IgD-negative memory B cell (primary cell): ENCODE data around the gene TBC1D22A. TPM values are rescaled to one million over a fixed set of nuclear protein-coding genes. Genes with fewer than 3 reads are reported as not detected.

Experiments used
- H3K27ac Mint-ChIP-seq, 3 donors: one replicate each; pipeline ENCODE4 v1.8.0; 2020 to 2022; ENCODE audit warnings: mild to moderate bottlenecking in 3 of 3, mixed read lengths in 3 of 3, moderate library complexity in 1 of 3
- H3K27me3 Mint-ChIP-seq: one replicate; pipeline ENCODE4 v1.8.0; 2021; ENCODE audit warnings: mixed read lengths
- H3K36me3 Mint-ChIP-seq: one replicate; pipeline ENCODE4 v1.8.0; 2020; ENCODE audit warnings: mild to moderate bottlenecking, mixed read lengths
- H3K4me1 Mint-ChIP-seq, 3 donors: one replicate each; pipeline ENCODE4 v1.8.0; 2020 to 2022; ENCODE audit warnings: mixed read lengths in 3 of 3, mild to moderate bottlenecking in 1 of 3
- H3K4me3 Mint-ChIP-seq, 4 donors: one replicate each; pipeline ENCODE4 v1.8.0; 2020 to 2022; ENCODE audit warnings: mild to moderate bottlenecking in 4 of 4, mixed read lengths in 4 of 4, moderate library complexity in 3 of 4
- H3K9me3 Mint-ChIP-seq, 3 donors: one replicate each; pipeline ENCODE4 v1.8.0; 2020 to 2021; ENCODE audit warnings: mixed read lengths in 3 of 3, mild to moderate bottlenecking in 1 of 3
- polyA plus RNA-seq: library from polyadenylated mRNA; unstranded; fragments of 300-500 nt; fragmentation: Illumina TruSeq; gene quantifications from one replicate; pipeline ENCODE4 v1.2.3, GENCODE V29; 2021

Gene TBC1D22A
- polyA plus RNA-seq, 1 donor from 2014 or later = 64.3 TPM

- Mint-ChIP-seq H3K27ac (no peak overlapping the region), H3K9me3 (no peaks in the 10 kb centered on the region), H3K27me3 (peaks cover 1% of the 10 kb centered on the region), H3K4me3 (no peak overlapping the region), H3K36me3 (no peaks in the 10 kb centered on the region), H3K4me1 (no peaks in the 10 kb centered on the region)
These were observed 439.8 kb downstream of the TBC1D22A start for GRCh38 chr22:47201996-47202818.

- H3K27ac Mint-ChIP-seq = no peak overlapping the region
- H3K27me3 Mint-ChIP-seq = peaks cover 1% of the 10 kb centered on the region
- H3K4me3 Mint-ChIP-seq = no peak overlapping the region
- no peaks in the 10 kb centered on the region for H3K9me3 Mint-ChIP-seq
- no peaks in the 10 kb centered on the region for H3K4me1 Mint-ChIP-seq
- H3K36me3 Mint-ChIP-seq = no peaks in the 10 kb centered on the region
These were observed 440.5 kb downstream of the TBC1D22A start for GRCh38 chr22:47202819-47203553.

GRCh38 chr22:47203554-47203991 lies 441.1 kb downstream of the TBC1D22A start:
- H3K27ac Mint-ChIP-seq = peak overlapping the region in 1 of 3 donors; percentile 14
- H3K4me1 Mint-ChIP-seq = no peaks in the 10 kb centered on the region

GRCh38 chr22:47204002-47204979 lies 441.8 kb downstream of the TBC1D22A start:
- no peaks in the 10 kb centered on the region for H3K4me1 Mint-ChIP-seq
- peaks cover 1% of the 10 kb centered on the region for H3K27me3 Mint-ChIP-seq
- peak overlapping the region in 2 of 3 donors; percentile 14 to 17 for H3K27ac Mint-ChIP-seq
- no peaks in the 10 kb centered on the region for H3K36me3 Mint-ChIP-seq
- H3K9me3 Mint-ChIP-seq = no peaks in the 10 kb centered on the region
- peak overlapping the region in 2 of 4 donors; percentile 24 to 45 for H3K4me3 Mint-ChIP-seq

More at GRCh38 chr22:47203554-47203991, 441.1 kb downstream of the TBC1D22A start:
- Mint-ChIP-seq H3K4me3 (peak overlapping the region in 1 of 4 donors; percentile 45), H3K27me3 (peaks cover 1% of the 10 kb centered on the region), H3K36me3 (no peaks in the 10 kb centered on the region), H3K9me3 (no peaks in the 10 kb centered on the region)

GRCh38 chr22:47205081-47205491 lies 442.6 kb downstream of the TBC1D22A start:
- Mint-ChIP-seq H3K27me3 (peaks cover 1% of the 10 kb centered on the region), H3K9me3 (no peaks in the 10 kb centered on the region), H3K27ac (peak overlapping the region in 1 of 3 donors; percentile 17), H3K4me3 (peak overlapping the region in 1 of 4 donors; percentile 65), H3K4me1 (no peaks in the 10 kb centered on the region), H3K36me3 (no peaks in the 10 kb centered on the region)

GRCh38 chr22:47205554-47205953 lies 443.1 kb downstream of the TBC1D22A start:
- H3K4me1 Mint-ChIP-seq = no peaks in the 10 kb centered on the region
- peak overlapping the region in 1 of 3 donors; percentile 17 for H3K27ac Mint-ChIP-seq
- H3K4me3 Mint-ChIP-seq = no peak overlapping the region
- H3K27me3 Mint-ChIP-seq = peaks cover 1% of the 10 kb centered on the region
- no peaks in the 10 kb centered on the region for H3K36me3 Mint-ChIP-seq
- no peaks in the 10 kb centered on the region for H3K9me3 Mint-ChIP-seq

- Mint-ChIP-seq H3K36me3 (no peaks in the 10 kb centered on the region), H3K4me3 (no peak overlapping the region)
These were observed 443.7 kb downstream of the TBC1D22A start for GRCh38 chr22:47206164-47206563.

GRCh38 chr22:47206666-47207218 lies 444.3 kb downstream of the TBC1D22A start:
- peaks cover 1% of the 10 kb centered on the region for H3K27me3 Mint-ChIP-seq

More at GRCh38 chr22:47206164-47206563, 443.7 kb downstream of the TBC1D22A start:
- no peaks in the 10 kb centered on the region for H3K4me1 Mint-ChIP-seq
- no peaks in the 10 kb centered on the region for H3K9me3 Mint-ChIP-seq
- no peak overlapping the region for H3K27ac Mint-ChIP-seq
- H3K27me3 Mint-ChIP-seq = peaks cover 1% of the 10 kb centered on the region

GRCh38 chr22:47207387-47207786 lies 444.9 kb downstream of the TBC1D22A start:
- H3K36me3 Mint-ChIP-seq = no peaks in the 10 kb centered on the region

More at GRCh38 chr22:47206666-47207218, 444.3 kb downstream of the TBC1D22A start:
- Mint-ChIP-seq H3K9me3 (no peaks in the 10 kb centered on the region), H3K27ac (no peak overlapping the region), H3K36me3 (no peaks in the 10 kb centered on the region), H3K4me1 (no peaks in the 10 kb centered on the region), H3K4me3 (no peak overlapping the region)

GRCh38 chr22:47207846-47208554 lies 445.6 kb downstream of the TBC1D22A start:
- H3K9me3 Mint-ChIP-seq = no peaks in the 10 kb centered on the region
- no peak overlapping the region for H3K27ac Mint-ChIP-seq
- no peaks in the 10 kb centered on the region for H3K4me1 Mint-ChIP-seq
- no peaks in the 10 kb centered on the region for H3K36me3 Mint-ChIP-seq
- H3K4me3 Mint-ChIP-seq = no peak overlapping the region
- H3K27me3 Mint-ChIP-seq = peaks cover 1% of the 10 kb centered on the region

More at GRCh38 chr22:47207387-47207786, 444.9 kb downstream of the TBC1D22A start:
- Mint-ChIP-seq H3K4me1 (no peaks in the 10 kb centered on the region), H3K27me3 (peaks cover 1% of the 10 kb centered on the region), H3K9me3 (no peaks in the 10 kb centered on the region), H3K4me3 (no peak overlapping the region), H3K27ac (no peak overlapping the region)

GRCh38 chr22:47208630-47209029 lies 446.2 kb downstream of the TBC1D22A start:
- Mint-ChIP-seq H3K27me3 (peaks cover 1% of the 10 kb centered on the region), H3K27ac (no peak overlapping the region), H3K9me3 (no peaks in the 10 kb centered on the region), H3K4me1 (no peaks in the 10 kb centered on the region), H3K4me3 (no peak overlapping the region), H3K36me3 (no peaks in the 10 kb centered on the region)

GRCh38 chr22:47209040-47209514 lies 446.6 kb downstream of the TBC1D22A start:
- Mint-ChIP-seq H3K9me3 (no peaks in the 10 kb centered on the region), H3K4me3 (no peak overlapping the region), H3K27me3 (peaks cover 1% of the 10 kb centered on the region), H3K27ac (no peak overlapping the region), H3K36me3 (no peaks in the 10 kb centered on the region), H3K4me1 (no peaks in the 10 kb centered on the region)

GRCh38 chr22:47209547-47210023 lies 447.1 kb downstream of the TBC1D22A start:
- peaks cover 1% of the 10 kb centered on the region for H3K27me3 Mint-ChIP-seq
- peak overlapping the region in 1 of 4 donors; percentile 45 for H3K4me3 Mint-ChIP-seq
- H3K36me3 Mint-ChIP-seq = no peaks in the 10 kb centered on the region
- no peaks in the 10 kb centered on the region for H3K9me3 Mint-ChIP-seq
- no peak overlapping the region for H3K27ac Mint-ChIP-seq
- no peaks in the 10 kb centered on the region for H3K4me1 Mint-ChIP-seq
